CD4-positive, alpha-beta T cell (primary cell): ENCODE results near the gene PHLDB3. TPM values are rescaled to one million over a fixed set of nuclear protein-coding genes. Genes with fewer than 3 reads are reported as not detected.
"Not testable (repeated sequence)": the region's sequence is repeated elsewhere in the genome, so short reads cannot be mapped to it uniquely, and the experiment has no call there.

Source experiments
- ATAC-seq: fragments of 200-7000 bp; cut with Tn5 transposase; one replicate; pipeline ENCODE4 v1.10.0; 2022; ENCODE audit warnings: mild to moderate bottlenecking; ENCODE audit not compliant: poor library complexity
- CTCF ChIA-PET: fragments of 350-600 bp; sonication (Branson Sonifier 250); formaldehyde crosslinking; loops from one replicate; lab custom pipeline; 2021; ENCODE audit warnings: antibody characterized with exemption, inconsistent platforms; lab: Charles Lee
- POLR2A ChIA-PET: fragments of 350-600 bp; sonication (Branson Sonifier 250); formaldehyde crosslinking; loops from one replicate; lab custom pipeline; 2021; ENCODE audit warnings: antibody characterized with exemption, inconsistent platforms; lab: Charles Lee
- DNase-seq, 14 experiments: peaks; one replicate each; pipeline ENCODE4 v3.0.0-alpha.2; 2013 to 2020; ENCODE audit warnings: mixed read lengths in 2 of 14
- H3K27ac ChIP-seq, 2 donors: one replicate each; pipeline versions ENCODE4 v1.5.1 to v1.7.0; 2013; ENCODE audit warnings: low read length in 2 of 2, low read depth in 1 of 2, mild to moderate bottlenecking in 1 of 2
- H3K27me3 ChIP-seq, 2 experiments: 1 replicate in 1 of 2; 2 replicates in 1 of 2; pipeline versions ENCODE4 v1.6.1 to v1.7.0; 2013; ENCODE audit warnings: low read length in 2 of 2, control low read depth in 1 of 2, mild to moderate bottlenecking in 1 of 2, moderate library complexity in 1 of 2; ENCODE audit not compliant: insufficient read depth in 2 of 2, control insufficient read depth in 1 of 2
- H3K36me3 ChIP-seq: one replicate; pipeline ENCODE4 v1.6.1; 2013; ENCODE audit warnings: low read length, control low read depth; ENCODE audit not compliant: insufficient read depth
- H3K4me1 ChIP-seq: one replicate; pipeline ENCODE4 v1.6.1; 2013; ENCODE audit warnings: low read length, control low read depth; ENCODE audit not compliant: insufficient read depth
- H3K4me3 ChIP-seq: one replicate; pipeline ENCODE4 v1.5.1; 2013; ENCODE audit warnings: mild to moderate bottlenecking, low read length, moderate library complexity
- H3K9me3 ChIP-seq, 2 experiments: 1 replicate in 1 of 2; 2 replicates in 1 of 2; pipeline versions ENCODE4 v1.6.1 to v1.7.0; 2013; ENCODE audit warnings: low read length in 2 of 2, mild to moderate bottlenecking in 2 of 2, control low read depth in 1 of 2, moderate library complexity in 1 of 2; ENCODE audit not compliant: control insufficient read depth in 1 of 2, insufficient read depth in 1 of 2
- H3K27ac Mint-ChIP-seq: one replicate; pipeline ENCODE4 v1.8.0; 2020; ENCODE audit warnings: mixed read lengths
- H3K27me3 Mint-ChIP-seq: one replicate; pipeline ENCODE4 v1.8.0; 2021; ENCODE audit warnings: mixed read lengths
- H3K36me3 Mint-ChIP-seq: one replicate; pipeline ENCODE4 v1.8.0; 2021; ENCODE audit warnings: low read depth, mixed read lengths
- H3K4me1 Mint-ChIP-seq: one replicate; pipeline ENCODE4 v1.8.0; 2021; ENCODE audit warnings: low read depth, mixed read lengths
- H3K4me3 Mint-ChIP-seq: one replicate; pipeline ENCODE4 v1.8.0; 2020; ENCODE audit warnings: mild to moderate bottlenecking, mixed read lengths
- H3K9me3 Mint-ChIP-seq: one replicate; pipeline ENCODE4 v1.8.0; 2020; ENCODE audit warnings: mixed read lengths
- CTCF ChIP-seq: fragments of 200-600 bp; IDR thresholded peaks from one replicate; pipeline ENCODE4 v1.8.0; 2022; ENCODE audit warnings: antibody characterized with exemption, mild to moderate bottlenecking
- intact Hi-C, 2 experiments: fragments of 100-400 bp; cut with DNase I in 1 of 2; cut with micrococcal nuclease in 1 of 2; formaldehyde crosslinking; loops; one replicate each; pipeline versions ENCODE4 v1.15.1 to v1.9.0; 2023 to 2025; cut with DNase I, micrococcal nuclease
- total RNA-seq, 174 experiments: library from RNA in 2 of 174; stranded (reverse) in 2 of 174; gene quantifications; one replicate each; pipeline ENCODE4 v1.2.3 and lab custom pipeline; 2021 to 2026

The PHLDB3 gene
- total RNA-seq, 2 experiments from 2014 or later: 75.1 to 77.4 TPM

GRCh38 chr19:43445426-43445825, 59.1 kb downstream of the PHLDB3 start:
- H3K4me3 ChIP-seq: no peak overlapping the region
- DNase-seq: no peak
- H3K9me3 ChIP-seq: no peaks in the 10 kb centered on the region
- no peaks in the 10 kb centered on the region for H3K27me3 ChIP-seq
- Mint-ChIP-seq H3K27me3 (no peaks in the 10 kb centered on the region), H3K4me3 (no peak overlapping the region), H3K4me1 (peaks cover 38% of the 10 kb centered on the region), H3K9me3 (no peaks in the 10 kb centered on the region), H3K27ac (peak overlapping the region; percentile 19), H3K36me3 (no peaks in the 10 kb centered on the region)
- no peaks in the 10 kb centered on the region for H3K36me3 ChIP-seq
- CTCF ChIA-PET: interaction anchor here (0.6 to 5.1 kb wide), 5 partner anchors 13 to 149 kb away, joined by 3 to 96 read pairs (median 9); no protein-coding TSS in a partner anchor
- TF ChIP-seq CTCF: no peak
- intact Hi-C loops: loop anchor here in 1 of 2 experiments (5.0 kb wide), 1 partner anchor 57 kb away; the partner anchor contains the start of gene PHLDB3
- peaks cover 20% of the 10 kb centered on the region for H3K4me1 ChIP-seq
- H3K27ac ChIP-seq: no peak overlapping the region
- no peak for ATAC-seq
- POLR2A ChIA-PET: interaction anchor here (1.6 to 2.7 kb wide), 2 partner anchors 18 to 73 kb away, joined by 7 to 67 read pairs; no protein-coding TSS in a partner anchor

- Mint-ChIP-seq H3K36me3 (no peaks in the 10 kb centered on the region), H3K4me3 (no peak overlapping the region), H3K4me1 (peaks cover 41% of the 10 kb centered on the region), H3K9me3 (no peaks in the 10 kb centered on the region), H3K27me3 (no peaks in the 10 kb centered on the region), H3K27ac (peak overlapping the region; percentile 74)
- TF ChIP-seq CTCF: no peak
- Histone ChIP-seq H3K27me3 (no peaks in the 10 kb centered on the region), H3K4me3 (no peak overlapping the region), H3K36me3 (no peaks in the 10 kb centered on the region), H3K27ac (no peak overlapping the region), H3K9me3 (no peaks in the 10 kb centered on the region), H3K4me1 (peaks cover 27% of the 10 kb centered on the region)
- intact Hi-C loops: loop anchor here in 1 of 2 experiments (5.0 kb wide), 1 partner anchor 58 kb away; the partner anchor contains the start of gene PHLDB3
- no peak for DNase-seq
- ATAC-seq: no peak
- CTCF ChIA-PET: interaction anchor here (0.6 to 5.1 kb wide), 4 partner anchors 71 to 150 kb away, joined by 3 to 96 read pairs (median 6); no protein-coding TSS in a partner anchor
- POLR2A ChIA-PET: interaction anchor here (1.6 kb wide), 1 partner anchor 19 kb away, joined by 7 read pairs; no protein-coding TSS in a partner anchor
Observed at GRCh38 chr19:43444531-43445287, 59.8 kb downstream of the PHLDB3 start.

- H3K4me3 Mint-ChIP-seq, H3K27me3 Mint-ChIP-seq, H3K36me3 ChIP-seq, H3K4me3 ChIP-seq, intact Hi-C loops, H3K36me3 Mint-ChIP-seq, ATAC-seq, H3K27me3 ChIP-seq, H3K27ac ChIP-seq, H3K9me3 Mint-ChIP-seq, DNase-seq, H3K9me3 ChIP-seq: not testable (repeated sequence)
- CTCF ChIA-PET: interaction anchor here (5.1 kb wide), 1 partner anchor 75 kb away, joined by 96 read pairs; no protein-coding TSS in a partner anchor
- Mint-ChIP-seq H3K27ac (peak overlapping the region; percentile 74), H3K4me1 (peaks cover 48% of the 10 kb centered on the region)
- POLR2A ChIA-PET: interaction anchor here (1.6 kb wide), 1 partner anchor 20 kb away, joined by 7 read pairs; no protein-coding TSS in a partner anchor
- H3K4me1 ChIP-seq: peaks cover 31% of the 10 kb centered on the region
Observed at GRCh38 chr19:43444091-43444490, 60.5 kb downstream of the PHLDB3 start.
